ENCODE data around the gene SIGLEC11.
"Not testable (repeated sequence)": the region's sequence is repeated elsewhere in the genome, so short reads cannot be mapped to it uniquely, and the experiment has no call there.

The SIGLEC11 gene, protein sequence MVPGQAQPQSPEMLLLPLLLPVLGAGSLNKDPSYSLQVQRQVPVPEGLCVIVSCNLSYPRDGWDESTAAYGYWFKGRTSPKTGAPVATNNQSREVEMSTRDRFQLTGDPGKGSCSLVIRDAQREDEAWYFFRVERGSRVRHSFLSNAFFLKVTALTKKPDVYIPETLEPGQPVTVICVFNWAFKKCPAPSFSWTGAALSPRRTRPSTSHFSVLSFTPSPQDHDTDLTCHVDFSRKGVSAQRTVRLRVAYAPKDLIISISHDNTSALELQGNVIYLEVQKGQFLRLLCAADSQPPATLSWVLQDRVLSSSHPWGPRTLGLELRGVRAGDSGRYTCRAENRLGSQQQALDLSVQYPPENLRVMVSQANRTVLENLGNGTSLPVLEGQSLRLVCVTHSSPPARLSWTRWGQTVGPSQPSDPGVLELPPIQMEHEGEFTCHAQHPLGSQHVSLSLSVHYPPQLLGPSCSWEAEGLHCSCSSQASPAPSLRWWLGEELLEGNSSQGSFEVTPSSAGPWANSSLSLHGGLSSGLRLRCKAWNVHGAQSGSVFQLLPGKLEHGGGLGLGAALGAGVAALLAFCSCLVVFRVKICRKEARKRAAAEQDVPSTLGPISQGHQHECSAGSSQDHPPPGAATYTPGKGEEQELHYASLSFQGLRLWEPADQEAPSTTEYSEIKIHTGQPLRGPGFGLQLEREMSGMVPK

DNA sequence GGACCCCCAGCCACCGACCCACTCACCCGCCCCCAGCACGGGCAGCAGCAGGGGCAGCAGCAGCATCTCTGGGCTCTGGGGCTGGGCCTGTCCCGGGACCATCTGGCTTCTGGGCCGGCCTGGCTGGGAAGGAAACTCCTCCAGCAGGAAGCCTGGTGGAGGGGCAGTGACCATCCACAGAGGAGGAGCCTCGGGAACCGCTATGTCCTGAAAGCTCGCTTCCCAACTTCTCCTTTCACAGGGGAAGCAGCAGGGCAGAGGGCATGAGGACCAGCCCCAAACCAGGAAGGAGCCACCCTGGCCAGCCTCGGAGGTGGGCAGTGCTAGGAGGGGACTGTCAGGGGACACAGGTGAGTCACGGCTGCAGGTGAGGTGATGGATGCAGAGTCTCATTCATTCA lies at the start of gene SIGLEC11:
Gene SIGLEC11 (minus strand): TSS at position 193 of the 400 bp plus-strand sequence. CDS start 91 bp downstream, at position 102.
- DNase-seq (ENCODE audit: low read depth in 2 of 3, low spot score in 1 of 3): not testable (repeated sequence)

- DNase-seq (ENCODE audit: low read depth in 2 of 3, low spot score in 1 of 3): no peak
Measured at GRCh38 chr19:50008532-50008931, 47.6 kb upstream of the SIGLEC11 start.

DNA sequence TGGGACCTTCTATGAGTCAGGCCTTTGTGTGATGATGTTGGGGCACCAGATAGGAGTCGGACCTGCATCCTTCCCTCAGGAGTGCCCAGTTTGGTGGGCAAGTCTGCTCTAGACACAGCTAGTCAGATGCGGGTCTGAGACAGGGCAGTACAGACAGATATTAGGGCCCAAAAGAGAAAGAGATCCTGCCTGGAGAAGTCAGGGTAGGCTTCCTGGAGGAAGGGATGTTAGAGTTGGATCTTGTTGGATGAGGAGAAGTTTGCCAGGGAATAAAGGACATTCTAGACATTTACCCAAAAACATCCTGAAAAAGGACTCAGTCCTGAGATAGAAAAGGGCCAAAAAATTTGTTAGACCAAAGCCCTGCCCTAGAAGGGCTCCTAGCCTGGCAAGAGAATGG lies 47.0 kb upstream of the SIGLEC11 start:
- DNase-seq (ENCODE audit: low read depth in 2 of 3, low spot score in 1 of 3): no peak

- no peak for DNase-seq (ENCODE audit: low read depth in 2 of 3, low spot score in 1 of 3)
Measured at GRCh38 chr19:50007170-50007569, 46.2 kb upstream of the SIGLEC11 start.

GRCh38 chr19:50005428-50005827 lies 44.5 kb upstream of the SIGLEC11 start:
- DNase-seq (ENCODE audit: low read depth in 2 of 3, low spot score in 1 of 3): no peak

- peak in 2 of 3 donors; percentile 26 to 40 for DNase-seq (ENCODE audit: low read depth in 2 of 3, low spot score in 1 of 3)
Measured at GRCh38 chr19:50003810-50004419, 42.9 kb upstream of the SIGLEC11 start.

DNA sequence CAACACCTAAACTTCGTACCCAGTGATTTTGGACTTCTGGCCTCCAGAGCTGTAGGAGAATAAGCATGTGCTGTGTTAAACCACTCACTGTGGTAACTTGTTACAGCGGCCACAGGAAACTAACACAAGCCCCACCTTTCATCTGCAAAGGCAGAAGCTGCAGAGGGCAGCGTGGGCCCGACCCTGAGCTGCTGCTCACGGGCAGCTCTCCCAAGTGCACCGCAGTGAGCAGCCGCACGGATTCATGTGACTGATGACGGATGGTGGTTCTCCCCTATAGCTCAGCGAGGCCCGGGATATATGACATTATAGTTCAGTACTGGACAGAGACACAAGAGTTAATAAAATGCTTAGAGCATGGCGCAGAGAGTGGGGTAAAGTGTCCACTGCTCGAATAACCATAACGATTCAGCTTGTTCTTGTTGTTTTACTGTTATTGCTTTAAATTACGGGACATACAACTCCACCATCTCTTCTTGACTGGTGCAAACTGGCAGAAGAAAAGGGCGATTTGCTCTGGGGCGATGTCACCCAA lies 42.3 kb upstream of the SIGLEC11 start:
- DNase-seq (ENCODE audit: low read depth in 2 of 3, low spot score in 1 of 3): no peak

- no peak for DNase-seq (ENCODE audit: low read depth in 2 of 3, low spot score in 1 of 3)
Measured at GRCh38 chr19:50002386-50002960, 41.5 kb upstream of the SIGLEC11 start.

GRCh38 chr19:50001775-50002174 lies 40.8 kb upstream of the SIGLEC11 start:
- DNase-seq (ENCODE audit: low read depth in 2 of 3, low spot score in 1 of 3): no peak

DNA sequence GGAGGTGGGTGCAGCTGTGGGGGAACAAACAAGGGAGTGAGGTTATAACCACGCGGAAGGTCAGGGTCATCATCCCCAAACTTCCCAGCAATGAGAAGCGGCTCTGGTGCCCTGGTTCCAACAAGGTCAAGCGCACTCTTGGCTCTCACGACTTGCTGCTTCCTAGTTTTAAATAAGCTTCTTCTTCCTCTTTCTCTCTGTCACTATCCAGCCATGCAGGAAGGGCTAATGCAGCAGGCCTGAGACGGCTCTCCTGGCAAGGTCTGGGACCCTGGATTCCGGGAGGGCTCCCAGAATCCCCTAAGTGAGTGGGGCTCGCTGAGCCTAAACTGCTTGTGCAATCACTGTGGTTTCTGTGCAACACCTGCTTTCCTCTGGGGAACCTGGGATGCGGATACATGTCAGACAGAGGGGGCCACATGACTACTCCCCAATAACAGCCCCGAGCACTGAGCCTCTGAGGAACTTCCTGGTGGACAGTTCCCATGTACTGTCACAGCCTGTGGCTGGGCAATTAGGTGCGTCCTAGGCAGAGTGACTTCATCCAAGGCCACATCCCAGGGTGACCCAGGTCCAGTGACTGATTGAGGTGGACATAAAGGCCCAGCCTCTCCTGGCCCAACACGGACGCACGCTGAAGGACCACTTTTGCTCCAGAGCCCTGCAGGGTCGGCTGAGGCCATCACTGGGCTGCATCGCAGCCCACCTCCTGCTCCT lies 40.0 kb upstream of the SIGLEC11 start:
- DNase-seq (ENCODE audit: low read depth in 2 of 3, low spot score in 1 of 3): no peak

DNA sequence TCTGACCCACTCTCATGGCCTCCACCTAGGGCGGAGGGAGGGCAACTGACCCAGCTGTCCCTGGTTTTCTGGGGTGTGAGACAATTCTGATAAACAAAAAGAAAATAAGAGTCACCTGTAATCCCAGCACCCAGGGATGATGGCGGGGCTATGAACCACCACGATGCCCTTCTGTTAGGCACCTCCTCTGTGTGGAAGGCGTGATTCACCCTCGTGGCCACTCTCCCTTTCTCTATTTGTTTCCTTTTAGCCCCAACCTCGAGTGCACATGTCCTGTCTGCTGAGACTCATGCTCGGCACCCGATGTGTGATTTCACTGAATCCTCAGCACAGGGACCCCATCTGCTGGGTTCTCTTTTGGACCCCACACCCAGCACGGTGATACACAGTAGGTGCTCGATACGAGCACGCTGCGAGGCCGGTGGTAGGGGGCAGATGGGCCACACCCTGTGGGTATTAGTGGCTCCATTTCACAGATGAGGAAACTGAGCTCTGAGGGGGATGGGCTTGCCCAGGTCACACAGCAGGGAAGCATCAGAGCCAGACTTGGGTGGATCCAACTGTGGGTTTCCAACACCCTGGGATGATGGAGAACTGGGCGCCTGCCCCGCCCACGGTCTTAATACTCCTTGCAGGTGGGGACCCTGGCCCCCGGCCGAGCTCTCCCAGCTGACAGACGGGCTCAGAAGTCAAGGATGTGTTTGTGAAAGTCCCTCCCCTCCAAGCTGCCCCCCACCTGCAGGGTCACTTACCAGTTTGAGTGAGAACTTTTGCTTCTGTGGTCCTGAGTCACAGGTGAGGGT lies 39.3 kb upstream of the SIGLEC11 start:
- DNase-seq (ENCODE audit: low read depth in 2 of 3, low spot score in 1 of 3): no peak

DNA sequence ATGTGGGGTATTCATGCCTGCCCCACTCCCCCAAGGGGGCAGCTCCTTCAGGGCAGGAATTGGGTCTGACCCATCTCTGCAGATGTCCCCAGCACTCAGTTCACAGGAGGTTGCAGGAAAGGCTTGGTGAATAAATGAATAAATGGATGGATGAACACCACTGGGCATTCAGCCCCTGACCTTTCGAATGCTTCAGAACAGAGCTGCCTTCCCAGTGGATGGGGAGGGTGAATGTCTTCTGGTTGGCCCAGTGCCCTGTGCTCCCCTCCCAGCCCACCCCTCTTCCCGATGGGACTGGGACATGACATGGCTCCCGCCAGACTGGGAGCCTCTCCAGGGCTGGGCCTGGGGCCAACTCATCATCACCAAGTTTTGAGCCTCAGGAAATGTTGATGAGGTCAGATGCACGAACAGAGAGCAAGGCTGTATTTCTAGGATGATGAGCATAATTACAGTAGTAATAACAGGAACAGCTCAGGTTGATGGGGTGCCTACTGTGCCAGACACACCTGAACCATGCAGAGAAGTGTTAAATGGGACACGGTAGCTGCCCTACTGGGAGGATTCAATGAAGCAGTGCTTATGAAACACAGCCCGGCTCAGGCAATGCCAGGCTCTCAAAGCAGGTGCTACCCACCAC lies 38.5 kb upstream of the SIGLEC11 start:
- DNase-seq (ENCODE audit: low read depth in 2 of 3, low spot score in 1 of 3): no peak

- DNase-seq (ENCODE audit: low read depth in 2 of 3, low spot score in 1 of 3): no peak
Measured at GRCh38 chr19:49997709-49998108, 36.7 kb upstream of the SIGLEC11 start.

DNA sequence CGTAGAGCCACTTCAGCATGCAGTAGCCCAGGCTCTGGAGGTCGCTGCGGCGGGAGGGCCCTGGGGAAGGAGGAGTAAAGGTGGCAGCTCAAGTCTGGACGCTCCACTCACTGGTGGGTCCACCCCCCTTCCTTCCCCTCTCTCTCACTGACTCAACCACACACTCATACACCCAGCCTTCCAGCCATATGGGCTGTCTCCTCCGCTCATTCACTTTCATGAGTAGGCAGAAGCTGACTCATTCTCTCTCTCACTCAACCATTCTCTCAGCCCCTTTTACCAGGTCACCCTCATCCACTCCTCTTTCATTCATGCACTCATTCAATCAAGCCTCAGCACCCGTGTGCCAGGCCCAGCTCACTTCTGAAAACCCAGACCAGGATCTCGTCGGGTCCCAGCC lies 27.5 kb upstream of the SIGLEC11 start:
- peak in 2 of 3 donors; percentile 10 to 23 for DNase-seq (ENCODE audit: low read depth in 2 of 3, low spot score in 1 of 3)

DNA sequence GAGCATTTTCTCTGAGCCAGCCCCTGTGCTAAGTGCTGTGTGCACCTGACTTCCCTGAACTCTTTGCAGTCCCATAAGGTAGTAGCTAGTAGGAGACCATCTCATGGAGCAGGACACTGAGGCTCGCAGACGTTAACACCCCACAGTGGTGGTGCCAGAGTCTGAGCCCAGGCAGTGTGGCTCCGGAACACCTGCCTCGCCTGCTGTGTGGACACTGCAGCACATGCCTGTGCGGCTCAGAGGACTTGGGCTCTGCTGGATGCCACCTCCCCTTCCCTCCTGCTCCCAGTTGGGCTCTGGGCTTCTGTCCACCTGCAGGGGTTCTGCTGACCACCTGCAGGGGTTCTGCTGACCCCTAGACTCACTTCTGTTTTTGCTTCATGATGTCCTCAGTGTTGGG lies 27.0 kb upstream of the SIGLEC11 start:
- no peak for DNase-seq (ENCODE audit: low read depth in 2 of 3, low spot score in 1 of 3)

DNA sequence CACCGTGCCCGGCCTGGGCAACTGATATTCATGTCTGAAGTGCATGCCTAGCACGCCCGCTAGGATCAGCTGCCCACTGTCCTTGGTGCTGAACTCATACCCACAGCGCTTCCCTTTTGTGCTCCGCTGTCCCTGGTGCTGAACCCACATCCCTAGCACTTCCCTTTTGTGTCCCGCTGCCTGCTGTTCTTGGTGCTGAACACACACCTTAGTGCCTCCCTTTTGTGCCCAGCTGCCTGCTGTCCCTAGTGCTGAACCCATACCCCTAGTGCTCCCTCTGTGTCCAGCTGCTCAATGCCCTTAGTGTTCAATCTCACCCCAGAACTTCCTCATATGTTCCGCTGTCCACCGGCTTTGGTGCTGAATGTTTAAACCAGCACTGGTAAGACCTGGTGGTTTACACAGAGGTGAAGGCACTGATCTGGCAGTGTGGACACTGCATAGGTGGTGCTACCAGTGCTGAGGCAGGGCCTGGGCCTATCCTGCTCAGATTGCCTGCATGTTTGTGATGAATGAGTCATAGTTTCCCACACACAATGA lies 26.3 kb upstream of the SIGLEC11 start:
- peak; percentile 66 to 78 (median 77) for DNase-seq (ENCODE audit: low read depth in 2 of 3, low spot score in 1 of 3)

DNA sequence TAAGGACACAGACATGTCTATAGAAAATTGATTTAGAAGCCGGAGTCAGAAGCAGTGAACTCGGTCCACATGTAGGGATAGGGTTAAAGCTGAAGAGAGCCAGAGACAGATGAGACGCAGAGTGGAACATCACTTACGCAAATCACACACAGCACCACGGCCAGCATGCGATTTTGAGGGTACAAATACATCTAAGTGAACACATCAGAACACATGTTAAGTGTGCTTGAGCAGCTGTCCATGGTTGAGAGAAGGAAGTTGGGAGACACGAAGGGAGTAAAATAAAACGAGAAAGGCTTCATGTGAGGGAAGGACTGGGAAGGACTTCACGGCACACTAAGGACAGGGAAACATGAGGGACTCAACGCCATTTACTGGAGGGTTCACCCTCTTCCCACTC lies 25.4 kb upstream of the SIGLEC11 start:
- no peak for DNase-seq (ENCODE audit: low read depth in 2 of 3, low spot score in 1 of 3)

GRCh38 chr19:49985871-49986270 lies 24.9 kb upstream of the SIGLEC11 start:
- no peak for DNase-seq (ENCODE audit: low read depth in 2 of 3, low spot score in 1 of 3)

- DNase-seq (ENCODE audit: low read depth in 2 of 3, low spot score in 1 of 3): no peak
Measured at GRCh38 chr19:49984491-49984890, 23.5 kb upstream of the SIGLEC11 start.

All from stimulated activated CD4-positive, alpha-beta T cell treated with anti-CD3 and anti-CD28 coated beads, Interleukin-12 subunit alpha, Interleukin-12 subunit beta, amount 100 ng/mL, for 48 hours (primary cell).